A549 (cell line): Measurements from ENCODE around the gene STK4. TPM values are rescaled to one million over a fixed set of nuclear protein-coding genes. Genes with fewer than 3 reads are reported as not detected.

Experiments used
- ATAC-seq, 2 experiments: fragments of 200-7000 bp in 1 of 2; fragments of >200 bp in 1 of 2; cut with Nextera tagmentation in 1 of 2; cut with Tn5 transposase in 1 of 2; 3 replicates each; pipeline versions ENCODE4 v1.8.0 to v1.9.1; 2018 to 2020; ENCODE audit warnings: mild to moderate bottlenecking in 1 of 2, moderate library complexity in 1 of 2
- CTCF ChIA-PET: fragments of 300-600 bp; sonication (Branson Sonifier 250); formaldehyde crosslinking; extraction: SDS; loops from one replicate; lab custom pipeline; 2021; ENCODE audit warnings: antibody characterized with exemption, inconsistent platforms; lab: Yijun Ruan, JAX
- POLR2A ChIA-PET: fragments of 350-600 bp; formaldehyde crosslinking; extraction: SDS; loops from one replicate; lab custom pipeline; 2021; ENCODE audit warnings: antibody characterized with exemption, inconsistent platforms; lab: Yijun Ruan, JAX
- DNase-seq, 2 experiments: peaks; one replicate each; pipeline versions ENCODE4 v3.0.0 to v3.0.0-alpha.2; 2011 to 2016; ENCODE audit warnings: low read depth in 1 of 2, low spot score in 1 of 2
- FAIRE-seq: peaks from 2 replicates; lab custom pipeline; 2011; peaks lifted over from hg19 to GRCh38; lab: Jason Lieb, UNC
- H3K27ac ChIP-seq, 2 experiments: fragments of >200 bp; sonication (Bioruptor Twin); formaldehyde crosslinking; 3 replicates each; pipeline ENCODE4 v1.5.1; 2016 to 2017
- H3K4me1 ChIP-seq: fragments of >200 bp; sonication (Bioruptor Twin); formaldehyde crosslinking; 3 replicates; pipeline ENCODE4 v1.6.1; 2016
- H3K4me2 ChIP-seq: fragments of >200 bp; sonication (Bioruptor Twin); formaldehyde crosslinking; 3 replicates; pipeline ENCODE4 v1.6.1; 2016
- H3K4me3 ChIP-seq: fragments of >200 bp; sonication (Bioruptor Twin); formaldehyde crosslinking; 3 replicates; pipeline ENCODE4 v1.5.1; 2016
- H3K9me3 ChIP-seq: fragments of >200 bp; sonication (Bioruptor Twin); formaldehyde crosslinking; 3 replicates; pipeline ENCODE4 v1.6.1; 2016
- BHLHE40 ChIP-seq: IDR thresholded peaks from 2 replicates; pipeline ENCODE4 v1.6.1; 2012; ENCODE audit warnings: low read depth, low read length, inconsistent platforms
- CBX2 ChIP-seq: fragments of 200-600 bp; sonication (generic); IDR thresholded peaks from 2 replicates; pipeline ENCODE4 v1.6.1; 2016; ENCODE audit warnings: low read depth, mild to moderate bottlenecking, borderline replicate concordance
- CEBPB ChIP-seq, 2 experiments: fragments of >200 bp in 1 of 2; sonication (Bioruptor Twin) in 1 of 2; formaldehyde crosslinking in 1 of 2; IDR thresholded peaks; 2 replicates each; pipeline ENCODE4 v1.6.1; 2012 to 2016
- CHD2 ChIP-seq: fragments of 150-350 bp; IDR thresholded peaks from 2 replicates; pipeline ENCODE4 v1.6.1; 2014; ENCODE audit warnings: low read length; ENCODE audit not compliant: partially characterized antibody
- CHD4 ChIP-seq: fragments of 200-600 bp; sonication (generic); IDR thresholded peaks from 2 replicates; pipeline ENCODE4 v1.6.1; 2016; ENCODE audit warnings: antibody characterized with exemption, mild to moderate bottlenecking, borderline replicate concordance
- EHF ChIP-seq: fragments of 250-450 bp; sonication (Bioruptor Pico); IDR thresholded peaks from 2 replicates; pipeline ENCODE4 v1.5.0; 2020; ENCODE audit warnings: mild to moderate bottlenecking
- EHMT2 ChIP-seq: fragments of 200-600 bp; sonication (generic); IDR thresholded peaks from 2 replicates; pipeline ENCODE4 v1.6.1; 2016; ENCODE audit warnings: antibody characterized with exemption, low read depth, mild to moderate bottlenecking, moderate library complexity
- EP300 ChIP-seq, 2 experiments: fragments of >200 bp; sonication (Bioruptor Twin); formaldehyde crosslinking; IDR thresholded peaks; 2 replicates in 1 of 2; 3 replicates in 1 of 2; pipeline ENCODE4 v1.6.1; 2016 to 2017
- GATA3 ChIP-seq: IDR thresholded peaks from 2 replicates; pipeline ENCODE4 v1.6.1; 2012; ENCODE audit warnings: borderline replicate concordance
- HOXA7 ChIP-seq: fragments of 250-450 bp; sonication (Bioruptor Pico); IDR thresholded peaks from 2 replicates; pipeline ENCODE4 v1.5.0; 2020; ENCODE audit warnings: mild to moderate bottlenecking, moderate library complexity
- KDM5A ChIP-seq: fragments of 200-600 bp; sonication (generic); IDR thresholded peaks from 2 replicates; pipeline ENCODE4 v1.6.1; 2016; ENCODE audit warnings: antibody characterized with exemption, mild to moderate bottlenecking
- MAFK ChIP-seq: fragments of 450-650 bp; IDR thresholded peaks from 2 replicates; pipeline ENCODE4 v1.6.1; 2014; ENCODE audit not compliant: partially characterized antibody
- MAZ ChIP-seq: fragments of 150-350 bp; IDR thresholded peaks from 2 replicates; pipeline ENCODE4 v1.6.1; 2014; ENCODE audit warnings: antibody characterized with exemption, low read depth, low read length, borderline replicate concordance
- MYC ChIP-seq: IDR thresholded peaks from 2 replicates; pipeline ENCODE4 v1.6.1; 2012; ENCODE audit warnings: mild to moderate bottlenecking, inconsistent platforms, low read length, improper control_type of control experiment, borderline replicate concordance
- NFE2L2 ChIP-seq: fragments of 150-350 bp; conservative IDR thresholded peaks from 2 replicates; pipeline ENCODE4 v1.6.1; 2014; ENCODE audit warnings: low read length
- NR3C1 ChIP-seq: fragments of >200 bp; sonication (Bioruptor Twin); formaldehyde crosslinking; IDR thresholded peaks from 3 replicates; pipeline ENCODE4 v1.6.1; 2017
- POLR2AphosphoS2 ChIP-seq: conservative IDR thresholded peaks from 2 replicates; pipeline ENCODE4 v1.6.1; 2012; ENCODE audit warnings: low read length, improper control_type of control experiment, inconsistent platforms
- RAD21 ChIP-seq, 2 experiments: fragments of >200 bp in 1 of 2; sonication (Bioruptor Twin) in 1 of 2; formaldehyde crosslinking in 1 of 2; IDR thresholded peaks in 1 of 2; conservative IDR thresholded peaks in 1 of 2; 2 replicates in 1 of 2; 3 replicates in 1 of 2; pipeline ENCODE4 v1.6.1; 2012 to 2018; ENCODE audit warnings: inconsistent platforms in 1 of 2
- RARB ChIP-seq: fragments of 250-450 bp; sonication (Bioruptor Pico); IDR thresholded peaks from 2 replicates; pipeline ENCODE4 v1.8.0; 2021; ENCODE audit warnings: mild to moderate bottlenecking, moderate library complexity
- RCOR1 ChIP-seq: fragments of 150-350 bp; IDR thresholded peaks from 2 replicates; pipeline ENCODE4 v1.6.1; 2014; ENCODE audit warnings: antibody characterized with exemption, low read length, low read depth
- RFX5 ChIP-seq: fragments of 450-650 bp; IDR thresholded peaks from 2 replicates; pipeline ENCODE4 v1.7.1; 2014; ENCODE audit warnings: antibody characterized with exemption, mild to moderate bottlenecking, moderate library complexity
- SMC3 ChIP-seq: fragments of >200 bp; sonication (Bioruptor Twin); formaldehyde crosslinking; IDR thresholded peaks from 3 replicates; pipeline ENCODE4 v1.6.1; 2018; ENCODE audit warnings: inconsistent platforms
- ZC3H11A ChIP-seq: fragments of 450-650 bp; IDR thresholded peaks from 2 replicates; pipeline ENCODE4 v1.6.1; 2014; ENCODE audit warnings: antibody characterized with exemption, mild to moderate bottlenecking
- WGBS: methylation state at CpG from one replicate; pipeline ENCODE4 v1.1.6; 2017; ENCODE audit errors: missing lambda C conversion rate; 5-methylcytosine and 5-hydroxymethylcytosine counted together
- polyA plus RNA-seq, 4 experiments: library from polyadenylated mRNA; depleted of rRNA in 3 of 4; stranded (reverse); fragments of >200 nt; fragmentation: RNase III in 1 of 4; extraction: RNeasy Plus Mini Kit Qiagen cat#74134 plus additional on column Dnase treatment in 1 of 4; gene quantifications; 2 replicates in 3 of 4; 3 replicates in 1 of 4; pipeline ENCODE4 v1.2.3, GENCODE V29; 2011 to 2017
- TF ChIP-seq, protein P1 (sequence below): fragments of >200 bp; sonication (Bioruptor Twin); formaldehyde crosslinking; IDR thresholded peaks from 3 replicates; pipeline ENCODE4 v1.5.1; 2016
- TF ChIP-seq, protein P2 (sequence below): fragments of >200 bp; sonication (Bioruptor Twin); formaldehyde crosslinking; IDR thresholded peaks from 2 replicates; pipeline ENCODE4 v1.6.1; 2016
- TF ChIP-seq, protein P3 (sequence below): IDR thresholded peaks from 2 replicates; pipeline ENCODE4 v1.6.1; 2012
- TF ChIP-seq, protein P4 (sequence below): fragments of 250-450 bp; sonication (Bioruptor Pico); IDR thresholded peaks from 2 replicates; pipeline ENCODE4 v1.5.0; 2020; ENCODE audit warnings: low read depth, mild to moderate bottlenecking, moderate library complexity
- TF ChIP-seq, protein P5 (sequence below): fragments of 150-350 bp; IDR thresholded peaks from 2 replicates; pipeline ENCODE4 v1.6.1; 2014; ENCODE audit warnings: low read depth, mild to moderate bottlenecking, low read length

The STK4 gene
- polyA plus RNA-seq, 2 of the 4 experiments (the other 2 are of a cell fraction), result 14.5 to 34.5 TPM

DNA sequence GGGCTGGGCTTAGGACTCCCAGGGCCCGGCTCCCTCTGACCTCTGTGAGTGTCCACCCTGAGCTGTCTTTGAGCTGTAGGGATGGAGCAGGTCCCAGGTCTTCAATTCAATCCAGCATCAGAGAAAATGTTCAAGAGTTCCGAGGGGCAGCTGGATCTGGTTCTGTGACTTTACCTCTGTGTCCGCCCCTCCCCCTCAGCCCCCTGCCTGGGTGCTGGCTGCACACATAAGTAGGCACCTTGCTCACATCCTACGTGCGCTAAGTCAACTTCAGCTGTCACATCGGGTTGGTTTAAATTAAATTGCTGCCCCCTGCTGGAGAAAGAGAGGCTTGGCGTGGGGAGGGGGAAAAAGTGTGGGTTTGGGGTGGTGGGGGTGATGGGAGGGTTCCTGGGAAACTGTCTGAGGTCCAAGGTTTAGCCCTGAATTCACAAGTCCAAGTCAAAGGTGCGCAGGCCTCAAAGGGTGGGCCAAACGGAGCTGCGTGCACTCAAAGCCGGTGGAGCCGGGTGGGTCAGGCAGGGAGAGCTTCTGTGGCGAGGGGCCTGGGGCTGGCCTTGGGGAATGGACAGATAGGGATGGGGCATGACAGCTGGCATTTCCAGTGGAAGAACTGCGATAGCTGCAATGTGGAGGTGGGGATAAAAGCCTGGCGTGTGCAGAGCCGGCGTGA is 145.6 kb downstream of the STK4 start:
- WGBS, result 48% methylated on average over 17 of the region's 17 CpGs
- ChIA-PET POLR2A (no interaction called here), CTCF (interaction anchor here (0.6 to 13.7 kb wide), 30 partner anchors 9 to 660 kb away, joined by 3 to 155 read pairs (median 4); partner anchors contain the start of gene WFDC12)
- Histone ChIP-seq H3K4me3 (no peak overlapping the region), H3K27ac (no peak overlapping the region), H3K4me1 (no peaks in the 10 kb centered on the region), H3K4me2 (no peak overlapping the region), H3K9me3 (no peaks in the 10 kb centered on the region)
- no peak for FAIRE-seq
- peak in 1 of 2 experiments; percentile 20 for DNase-seq
- ATAC-seq, result peak in 1 of 2 experiments; percentile 59; a peak in 3 of 6 replicates
- TF ChIP-seq NFE2L2 (no peak), SMC3 (peak; percentile 67; the same call in 2 of the 3 replicates), RAD21 (conservative IDR thresholded peaks at IDR 0.05 in 1 of 2, IDR thresholded peaks at IDR 0.05 in 1 of 2) (peak; percentile 44 to 45; a peak in 4 of 5 replicates)
- TF ChIP-seq, protein P1, sequence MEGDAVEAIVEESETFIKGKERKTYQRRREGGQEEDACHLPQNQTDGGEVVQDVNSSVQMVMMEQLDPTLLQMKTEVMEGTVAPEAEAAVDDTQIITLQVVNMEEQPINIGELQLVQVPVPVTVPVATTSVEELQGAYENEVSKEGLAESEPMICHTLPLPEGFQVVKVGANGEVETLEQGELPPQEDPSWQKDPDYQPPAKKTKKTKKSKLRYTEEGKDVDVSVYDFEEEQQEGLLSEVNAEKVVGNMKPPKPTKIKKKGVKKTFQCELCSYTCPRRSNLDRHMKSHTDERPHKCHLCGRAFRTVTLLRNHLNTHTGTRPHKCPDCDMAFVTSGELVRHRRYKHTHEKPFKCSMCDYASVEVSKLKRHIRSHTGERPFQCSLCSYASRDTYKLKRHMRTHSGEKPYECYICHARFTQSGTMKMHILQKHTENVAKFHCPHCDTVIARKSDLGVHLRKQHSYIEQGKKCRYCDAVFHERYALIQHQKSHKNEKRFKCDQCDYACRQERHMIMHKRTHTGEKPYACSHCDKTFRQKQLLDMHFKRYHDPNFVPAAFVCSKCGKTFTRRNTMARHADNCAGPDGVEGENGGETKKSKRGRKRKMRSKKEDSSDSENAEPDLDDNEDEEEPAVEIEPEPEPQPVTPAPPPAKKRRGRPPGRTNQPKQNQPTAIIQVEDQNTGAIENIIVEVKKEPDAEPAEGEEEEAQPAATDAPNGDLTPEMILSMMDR, result peak; percentile 60

DNA sequence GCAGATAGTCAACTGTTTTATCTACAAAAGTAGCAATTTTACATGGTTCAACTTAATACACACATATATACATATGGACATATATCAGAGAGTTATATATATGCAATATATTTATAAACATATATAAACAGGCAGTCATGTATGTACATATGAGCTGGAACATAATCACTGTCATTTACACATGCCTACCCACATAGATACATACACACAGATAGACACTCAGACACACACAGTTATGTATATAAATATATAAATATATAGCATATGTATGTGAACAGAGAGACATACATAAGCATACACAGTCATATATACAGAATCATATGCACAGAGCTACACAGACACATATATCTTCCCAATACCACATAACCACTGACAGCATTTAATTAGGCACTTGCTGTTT is 146.4 kb downstream of the STK4 start:
- Histone ChIP-seq H3K27ac (no peak overlapping the region), H3K9me3 (no peaks in the 10 kb centered on the region), H3K4me3 (no peak overlapping the region), H3K4me2 (no peak overlapping the region), H3K4me1 (no peaks in the 10 kb centered on the region)
- TF ChIP-seq ZC3H11A (no peak), MAZ (no peak), CHD2 (no peak), MAFK (no peak), EP300 (IDR thresholded peaks at IDR 0.05) (no peak), EHF (CRISPR knock-in tag) (no peak), EHMT2 (no peak), CEBPB (IDR thresholded peaks at IDR 0.05) (no peak), SMC3 (no peak), CHD4 (no peak), RARB (CRISPR knock-in tag) (no peak), MYC (no peak), KDM5A (no peak), RFX5 (no peak), RCOR1 (no peak)
- TF ChIP-seq, protein P1, result no peak
- ATAC-seq (no peak), FAIRE-seq (no peak), DNase-seq (no peak)
- CTCF ChIA-PET, result interaction anchor here (0.6 to 13.7 kb wide), 25 partner anchors 8 to 658 kb away, joined by 3 to 155 read pairs (median 6); partner anchors contain the start of gene WFDC12
- POLR2A ChIA-PET, result no interaction called here

DNA sequence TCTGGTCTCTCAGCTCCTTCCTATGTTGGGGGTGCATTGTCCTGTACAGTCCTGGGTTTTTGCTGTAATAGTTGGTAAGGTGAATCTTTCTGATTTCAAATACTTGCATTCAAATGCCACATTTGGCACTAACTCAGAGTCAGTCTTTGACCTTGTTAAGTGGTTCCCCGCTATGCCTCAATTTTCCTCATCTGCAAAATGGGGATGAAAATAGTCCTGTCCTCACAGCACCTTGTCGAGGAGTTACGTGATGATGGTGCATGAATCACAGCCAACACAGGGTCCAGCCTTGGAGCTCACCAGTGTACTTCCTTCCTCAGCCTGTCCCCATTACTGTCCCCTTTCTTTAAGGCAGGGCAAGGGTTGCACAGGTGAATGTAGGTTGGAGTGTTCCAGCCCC is 147.6 kb downstream of the STK4 start:
- Histone ChIP-seq H3K27ac (no peak overlapping the region), H3K4me2 (no peak overlapping the region), H3K4me1 (no peaks in the 10 kb centered on the region), H3K4me3 (no peak overlapping the region), H3K9me3 (no peaks in the 10 kb centered on the region)
- POLR2A ChIA-PET, result no interaction called here
- CTCF ChIA-PET, result interaction anchor here (0.6 to 13.7 kb wide), 8 partner anchors 9 to 115 kb away, joined by 3 to 155 read pairs (median 8); no protein-coding TSS in a partner anchor
- 38% methylated on average over 3 of the region's 3 CpGs for WGBS
- FAIRE-seq (no peak), DNase-seq (no peak), ATAC-seq (no peak)
- TF ChIP-seq HOXA7 (CRISPR knock-in tag) (no peak), POLR2AphosphoS2 (no peak), CBX2 (no peak), BHLHE40 (no peak), NR3C1 (no peak), CEBPB (IDR thresholded peaks at IDR 0.05) (no peak), GATA3 (no peak), ZC3H11A (no peak), KDM5A (no peak)
- TF ChIP-seq, protein P2, sequence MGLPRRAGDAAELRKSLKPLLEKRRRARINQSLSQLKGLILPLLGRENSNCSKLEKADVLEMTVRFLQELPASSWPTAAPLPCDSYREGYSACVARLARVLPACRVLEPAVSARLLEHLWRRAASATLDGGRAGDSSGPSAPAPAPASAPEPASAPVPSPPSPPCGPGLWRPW, result no peak
- TF ChIP-seq, protein P3, sequence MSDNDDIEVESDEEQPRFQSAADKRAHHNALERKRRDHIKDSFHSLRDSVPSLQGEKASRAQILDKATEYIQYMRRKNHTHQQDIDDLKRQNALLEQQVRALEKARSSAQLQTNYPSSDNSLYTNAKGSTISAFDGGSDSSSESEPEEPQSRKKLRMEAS, result no peak
- TF ChIP-seq, protein P4, sequence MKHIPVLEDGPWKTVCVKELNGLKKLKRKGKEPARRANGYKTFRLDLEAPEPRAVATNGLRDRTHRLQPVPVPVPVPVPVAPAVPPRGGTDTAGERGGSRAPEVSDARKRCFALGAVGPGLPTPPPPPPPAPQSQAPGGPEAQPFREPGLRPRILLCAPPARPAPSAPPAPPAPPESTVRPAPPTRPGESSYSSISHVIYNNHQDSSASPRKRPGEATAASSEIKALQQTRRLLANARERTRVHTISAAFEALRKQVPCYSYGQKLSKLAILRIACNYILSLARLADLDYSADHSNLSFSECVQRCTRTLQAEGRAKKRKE (CRISPR knock-in tag), result no peak
- TF ChIP-seq, protein P5, sequence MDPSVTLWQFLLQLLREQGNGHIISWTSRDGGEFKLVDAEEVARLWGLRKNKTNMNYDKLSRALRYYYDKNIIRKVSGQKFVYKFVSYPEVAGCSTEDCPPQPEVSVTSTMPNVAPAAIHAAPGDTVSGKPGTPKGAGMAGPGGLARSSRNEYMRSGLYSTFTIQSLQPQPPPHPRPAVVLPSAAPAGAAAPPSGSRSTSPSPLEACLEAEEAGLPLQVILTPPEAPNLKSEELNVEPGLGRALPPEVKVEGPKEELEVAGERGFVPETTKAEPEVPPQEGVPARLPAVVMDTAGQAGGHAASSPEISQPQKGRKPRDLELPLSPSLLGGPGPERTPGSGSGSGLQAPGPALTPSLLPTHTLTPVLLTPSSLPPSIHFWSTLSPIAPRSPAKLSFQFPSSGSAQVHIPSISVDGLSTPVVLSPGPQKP, result no peak
